Activated T-cell treated with anti-CD3 and anti-CD28 coated beads, Interleukin-2, amount 50 U/mL, for 48 hours (primary cell): ENCODE results near the gene PRADC1.
"Not testable (repeated sequence)": the region's sequence is repeated elsewhere in the genome, so short reads cannot be mapped to it uniquely, and the experiment has no call there.

Experiments used
- DNase-seq, 2 experiments: peaks; one replicate each; pipeline ENCODE4 v3.0.0-alpha.2; 2020

Gene PRADC1

GRCh38 chr2:73233154-73233931 is at the start of gene PRADC1:
PRADC1 (minus strand) TSS chr2:73233239; CDS start chr2:73233160, 79 bp downstream.
- peak; percentile 92 to 94 for DNase-seq

- DNase-seq = no peak
These were observed 48.2 kb upstream of the PRADC1 start for GRCh38 chr2:73281244-73281643.

GRCh38 chr2:73279852-73280251 is 46.8 kb upstream of the PRADC1 start:
- no peak for DNase-seq

GRCh38 chr2:73272270-73272669 is 39.2 kb upstream of the PRADC1 start:
- DNase-seq = no peak

GRCh38 chr2:73269686-73270465 is 36.8 kb upstream of the PRADC1 start:
- peak in 1 of 2 experiments; percentile 50 for DNase-seq

GRCh38 chr2:73268830-73269685 is 36.0 kb upstream of the PRADC1 start:
- peak; percentile 78 to 82 for DNase-seq

- DNase-seq = no peak
These were observed 35.4 kb upstream of the PRADC1 start for GRCh38 chr2:73268366-73268829.

- DNase-seq = no peak
These were observed 34.0 kb upstream of the PRADC1 start for GRCh38 chr2:73267008-73267407.

- DNase-seq = no peak
These were observed 33.2 kb upstream of the PRADC1 start for GRCh38 chr2:73266061-73266901.

GRCh38 chr2:73265298-73266060 is 32.4 kb upstream of the PRADC1 start:
- no peak for DNase-seq

GRCh38 chr2:73264783-73265182 is 31.7 kb upstream of the PRADC1 start:
- DNase-seq = no peak

GRCh38 chr2:73264332-73264606 is 31.2 kb upstream of the PRADC1 start:
- DNase-seq = no peak

- DNase-seq = no peak
These were observed 30.7 kb upstream of the PRADC1 start for GRCh38 chr2:73263540-73264331.

- DNase-seq = not testable (repeated sequence)
These were observed 29.8 kb upstream of the PRADC1 start for GRCh38 chr2:73262691-73263429.

- no peak for DNase-seq
These were observed 29.1 kb upstream of the PRADC1 start for GRCh38 chr2:73262108-73262651.

GRCh38 chr2:73260338-73260984 is 27.4 kb upstream of the PRADC1 start:
- DNase-seq = no peak

- DNase-seq = no peak
These were observed 26.8 kb upstream of the PRADC1 start for GRCh38 chr2:73259704-73260337.

GRCh38 chr2:73259276-73259675 is 26.2 kb upstream of the PRADC1 start:
- DNase-seq = no peak

GRCh38 chr2:73258913-73259215 is 25.8 kb upstream of the PRADC1 start:
- DNase-seq = no peak
